Muscle of back (tissue), 11 donors: ENCODE data around the gene TTC9C. TPM values are rescaled to one million over a fixed set of nuclear protein-coding genes. Genes with fewer than 3 reads are reported as not detected.
"Not testable (repeated sequence)": the region's sequence is repeated elsewhere in the genome, so short reads cannot be mapped to it uniquely, and the experiment has no call there.

ENCODE experiments used
- DNase-seq, 3 donors: peaks; one replicate each; pipeline versions ENCODE4 v3.0.0 to v3.0.0-alpha.2; 2013
- polyA plus RNA-seq, 10 donors: library from polyadenylated mRNA; unstranded; fragments of 120-200 nt; gene quantifications; one replicate each; pipeline ENCODE4 v1.2.1, GENCODE V29; 2013; ENCODE audit not compliant: insufficient read length in 10 of 10

Gene TTC9C
- polyA plus RNA-seq, 10 donors, result 22.8 to 32.2 (median 30.1) TPM

DNA sequence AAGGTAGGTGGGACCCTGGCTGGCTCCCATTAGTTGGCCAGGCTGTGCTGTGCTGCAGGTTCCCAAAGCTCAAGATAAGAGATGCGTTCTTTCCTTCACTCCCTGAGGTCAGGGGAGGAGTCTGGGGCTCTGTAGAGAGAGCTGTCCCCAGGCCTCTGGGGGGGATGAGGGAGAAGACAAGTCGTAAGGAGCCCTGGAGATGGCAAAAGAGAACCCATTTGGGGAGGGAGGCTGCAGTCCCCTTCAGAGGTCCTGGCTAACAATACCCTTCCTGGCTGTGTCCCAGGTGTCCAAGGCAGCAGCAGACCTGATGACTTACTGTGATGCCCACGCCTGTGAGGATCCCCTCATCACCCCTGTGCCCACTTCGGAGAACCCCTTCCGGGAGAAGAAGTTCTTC, 19.9 kb upstream of the TTC9C start:
- peak in 1 of 3 donors; percentile 21 for DNase-seq

DNA sequence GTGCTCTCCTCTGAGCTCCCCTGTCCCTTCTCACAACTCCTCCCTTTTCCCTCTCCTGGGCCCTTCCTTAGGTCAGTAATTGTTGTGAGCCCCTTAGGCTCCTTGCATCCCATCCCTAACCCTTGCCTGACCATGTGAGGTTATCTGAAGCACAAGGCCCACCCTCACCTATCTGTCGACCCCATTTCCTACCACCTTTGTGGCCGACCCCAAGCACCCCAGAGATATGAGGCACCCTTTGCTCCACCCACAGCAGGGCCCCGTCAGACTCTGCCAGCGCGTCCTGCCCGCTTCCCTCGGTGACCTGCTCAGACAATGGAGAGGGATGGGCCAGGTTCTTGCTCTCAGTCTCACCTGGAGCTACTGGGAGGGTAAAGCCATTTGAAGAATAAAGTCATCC, 19.5 kb upstream of the TTC9C start:
- DNase-seq, result no peak

DNA sequence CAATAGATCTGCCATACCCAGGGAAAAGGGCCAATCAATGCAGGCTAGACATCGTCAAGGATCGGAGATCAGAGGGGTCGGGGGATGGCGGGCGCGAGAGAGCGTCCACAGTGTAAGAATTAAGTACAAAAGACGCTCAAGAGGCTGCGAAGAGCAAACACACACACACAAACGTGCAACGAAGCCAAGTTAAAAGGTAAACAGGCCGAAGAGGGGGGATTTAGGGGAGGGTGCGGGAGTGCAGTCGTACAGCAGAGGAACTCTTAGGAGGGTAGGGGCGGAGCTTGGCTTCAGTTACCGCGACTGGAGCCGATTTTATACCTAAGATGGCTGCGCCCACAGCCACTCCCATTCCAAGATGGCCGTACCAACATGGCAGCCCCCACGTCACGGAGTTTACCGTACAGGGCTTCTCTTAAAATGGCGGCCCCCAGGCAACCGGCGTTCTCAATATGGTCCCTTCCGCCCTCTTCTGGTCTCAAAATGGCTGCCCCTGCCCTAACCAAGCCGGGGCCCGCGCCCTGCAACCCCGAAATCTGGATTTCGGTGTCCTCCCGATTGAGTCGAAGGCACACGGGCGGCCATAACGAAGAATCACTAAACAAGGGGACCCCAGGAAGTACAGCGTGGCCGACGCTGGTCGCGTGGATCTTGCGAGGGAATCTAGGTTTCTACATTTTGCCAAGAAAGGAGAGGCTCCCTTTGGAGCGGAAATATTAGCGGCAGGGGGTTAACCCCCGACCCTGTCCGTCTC, 18.9 kb upstream of the TTC9C start:
- peak; percentile 98 to 99 (median 99) for DNase-seq

DNA sequence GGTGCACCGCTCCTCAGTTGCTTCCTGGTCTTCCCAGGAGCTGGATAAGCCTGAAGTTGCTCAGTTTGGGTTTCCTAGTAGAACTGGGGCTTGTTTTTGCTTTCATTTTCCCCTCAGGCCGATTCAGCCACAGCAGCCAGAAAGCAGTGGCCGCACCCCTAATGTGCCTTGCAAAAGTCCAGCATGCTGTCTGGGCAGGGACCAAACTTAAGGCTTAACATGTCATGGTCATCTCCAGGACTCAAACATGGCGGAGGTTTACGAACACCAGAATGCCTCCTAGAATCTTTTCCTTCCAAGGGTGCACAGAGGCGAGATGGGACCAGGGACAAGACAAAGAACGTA, 18.3 kb upstream of the TTC9C start:
- no peak for DNase-seq

DNA sequence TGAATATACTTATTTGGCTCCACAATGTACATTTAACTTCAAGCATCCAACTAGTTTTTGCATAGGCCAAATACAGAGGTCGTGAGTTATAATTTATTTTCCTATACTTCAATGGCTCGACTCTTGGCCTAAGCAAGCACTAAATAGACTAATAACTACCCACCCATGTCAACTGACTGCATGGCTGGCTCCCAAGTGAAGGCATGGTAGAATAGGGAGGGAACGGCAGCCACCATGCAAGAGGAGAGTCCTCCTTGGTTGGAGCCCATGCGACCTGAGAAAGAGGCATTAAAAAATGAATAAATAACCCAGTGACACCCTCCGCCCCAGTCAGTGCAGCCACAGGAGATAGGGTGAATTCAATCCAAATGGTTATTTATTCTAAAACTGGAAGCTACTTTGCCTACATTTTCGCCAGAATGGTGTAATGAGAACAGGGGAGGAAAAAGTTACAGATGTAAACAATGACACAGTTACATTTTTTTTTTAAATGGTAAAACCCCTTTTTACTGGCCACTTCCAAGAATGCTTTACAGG, 15.9 kb upstream of the TTC9C start:
- DNase-seq, result no peak

DNA sequence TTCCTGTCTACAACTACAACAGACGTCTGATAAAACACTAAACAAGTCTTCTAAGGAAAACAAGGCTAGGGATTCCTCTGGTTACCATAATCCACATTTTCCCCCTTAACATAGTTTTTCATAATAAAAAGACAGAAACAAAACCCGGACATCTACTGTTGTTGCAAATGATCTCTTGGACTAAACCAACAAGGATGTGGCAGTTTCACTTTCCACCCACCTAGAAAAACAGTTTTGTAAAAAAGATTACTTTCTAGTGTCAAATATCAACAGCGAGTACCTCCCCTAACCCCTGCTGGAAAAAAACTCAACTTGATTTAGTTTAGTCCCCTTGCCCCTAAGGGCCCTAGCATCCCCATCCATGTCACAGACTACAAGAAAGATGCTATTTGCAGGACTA, 15.4 kb upstream of the TTC9C start:
- no peak for DNase-seq

DNA sequence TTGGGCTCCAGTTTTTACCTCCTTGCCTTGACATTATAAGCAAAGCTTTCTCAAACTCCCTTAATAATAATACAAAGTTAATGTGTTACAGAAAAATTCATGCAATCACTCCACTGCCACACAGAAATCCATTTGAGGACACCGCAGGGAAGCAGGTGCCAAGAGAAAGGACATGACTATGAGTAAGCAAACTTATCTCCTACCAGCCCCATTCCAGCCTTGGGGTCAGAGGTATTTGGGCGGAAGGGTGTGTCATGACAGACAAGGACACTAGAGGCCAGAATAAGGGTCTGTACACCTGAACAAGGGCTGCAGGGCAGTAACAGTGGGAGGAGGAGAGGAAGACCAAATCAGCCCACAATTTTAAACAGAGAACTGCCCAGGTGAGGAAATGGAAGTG, 14.9 kb upstream of the TTC9C start:
- no peak for DNase-seq

DNA sequence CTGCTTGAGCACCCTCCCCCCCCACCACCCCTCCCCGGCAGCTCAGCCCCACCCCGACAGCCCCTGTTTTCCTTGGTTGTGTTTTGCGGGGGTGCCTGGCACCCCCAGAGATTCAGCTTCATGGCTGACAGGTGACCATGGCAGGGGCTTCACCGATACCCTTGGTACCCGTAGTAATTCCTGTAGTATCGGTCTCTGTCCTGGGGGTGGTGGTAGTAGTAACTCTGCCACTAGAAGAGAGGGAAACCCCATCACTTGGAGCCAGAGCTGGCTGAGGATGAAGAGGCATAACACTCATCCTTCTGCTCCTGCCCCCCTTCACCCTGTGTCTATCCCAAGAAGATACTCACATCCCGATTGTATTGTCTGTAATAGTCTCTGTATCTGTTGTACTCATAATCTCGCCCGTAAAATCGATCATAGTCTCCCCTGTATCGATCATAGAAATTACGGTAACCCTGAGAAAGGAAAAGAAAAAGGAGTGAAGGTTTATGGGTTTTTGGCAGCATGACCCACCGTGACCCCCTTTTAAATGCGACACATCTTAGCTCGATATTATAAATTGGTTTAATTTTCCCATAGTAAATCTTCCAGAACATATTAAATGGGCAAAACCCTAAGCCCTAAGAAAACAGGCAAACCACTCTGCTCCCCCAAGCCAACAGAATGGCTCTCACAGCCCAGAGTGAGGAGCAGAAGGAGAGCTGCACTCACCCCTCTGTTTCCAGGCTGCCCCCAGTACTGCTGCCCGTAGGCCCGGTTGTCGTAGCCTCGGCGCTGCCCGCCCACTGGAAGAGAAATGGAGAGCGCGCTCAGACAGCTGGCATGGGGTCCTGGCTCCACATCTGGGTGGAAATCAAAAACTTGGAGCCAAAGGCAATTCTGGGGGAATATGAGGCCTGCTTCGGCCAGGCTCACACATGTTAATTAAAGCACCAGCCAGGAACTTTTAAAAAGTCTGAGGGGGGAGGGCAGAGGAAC, 12.8 kb upstream of the TTC9C start:
- no peak for DNase-seq

DNA sequence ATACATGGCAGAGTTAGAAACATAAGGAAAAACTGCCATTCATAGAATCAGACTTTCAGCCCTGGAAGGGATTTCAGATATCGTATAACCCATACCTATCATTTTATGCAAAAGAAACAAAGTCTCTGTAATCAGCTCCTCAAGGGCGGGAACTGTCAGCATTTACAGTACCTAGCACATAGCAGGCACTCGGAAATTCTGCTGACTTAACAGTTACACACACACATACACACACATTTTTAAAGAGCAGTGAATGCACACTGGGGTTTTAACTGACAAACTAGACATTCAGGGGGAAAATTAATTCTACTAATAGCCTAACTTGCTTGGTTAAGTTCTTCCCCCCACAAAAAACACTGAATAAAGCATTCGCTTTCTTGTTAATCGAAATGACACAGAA, 12.1 kb upstream of the TTC9C start:
- DNase-seq, result no peak

DNA sequence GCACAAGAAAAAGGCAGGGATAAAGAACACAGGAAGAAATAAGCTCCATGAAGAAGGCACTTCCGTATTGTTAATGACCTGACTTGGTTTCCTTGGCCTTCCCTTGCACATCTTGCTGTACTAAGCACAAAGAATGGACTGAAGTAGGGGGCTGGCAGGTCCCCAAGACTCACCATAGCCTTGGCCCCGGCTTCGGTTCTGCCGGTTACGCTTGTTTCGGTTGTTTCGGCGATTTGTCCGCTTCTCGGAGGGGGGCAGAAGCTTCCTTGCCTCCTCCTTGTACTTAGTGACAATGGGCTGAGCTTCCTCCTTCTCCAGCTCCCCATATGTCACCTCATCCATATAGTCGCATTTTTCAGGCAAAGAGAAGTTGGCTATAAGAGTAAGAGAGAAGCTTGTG, 11.5 kb upstream of the TTC9C start:
- no peak for DNase-seq

DNA sequence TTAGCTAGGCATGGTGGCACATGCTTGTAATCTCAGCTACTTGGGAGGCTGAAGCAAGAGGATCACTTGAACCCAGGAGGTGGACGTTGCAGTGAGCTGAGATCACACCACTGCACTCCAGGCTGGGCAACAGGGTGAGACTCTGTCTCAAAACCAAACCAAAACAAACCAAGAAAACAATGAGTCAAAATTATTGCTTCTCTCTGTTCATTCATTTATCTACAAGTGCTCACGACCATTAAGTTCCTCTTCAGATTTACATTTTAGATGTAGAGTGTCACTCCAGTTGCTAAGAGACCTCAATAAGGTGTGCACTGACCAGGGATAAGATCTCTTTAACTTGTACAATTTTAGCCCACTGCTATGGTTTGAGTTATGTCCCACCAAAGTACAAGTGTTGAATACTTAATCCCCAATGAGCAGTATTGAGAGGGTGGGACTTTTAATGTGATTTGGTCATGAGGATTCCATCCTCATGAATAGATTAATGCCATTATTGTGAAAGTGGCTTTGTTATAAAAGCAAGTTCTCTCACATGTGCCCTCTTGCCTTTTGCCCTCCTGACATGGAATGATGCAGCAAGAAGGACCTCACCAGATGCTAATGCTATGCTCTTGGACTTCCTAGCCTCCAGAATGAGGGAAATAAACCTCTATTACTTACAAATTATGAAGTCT, 8.8 kb upstream of the TTC9C start:
- no peak for DNase-seq

DNA sequence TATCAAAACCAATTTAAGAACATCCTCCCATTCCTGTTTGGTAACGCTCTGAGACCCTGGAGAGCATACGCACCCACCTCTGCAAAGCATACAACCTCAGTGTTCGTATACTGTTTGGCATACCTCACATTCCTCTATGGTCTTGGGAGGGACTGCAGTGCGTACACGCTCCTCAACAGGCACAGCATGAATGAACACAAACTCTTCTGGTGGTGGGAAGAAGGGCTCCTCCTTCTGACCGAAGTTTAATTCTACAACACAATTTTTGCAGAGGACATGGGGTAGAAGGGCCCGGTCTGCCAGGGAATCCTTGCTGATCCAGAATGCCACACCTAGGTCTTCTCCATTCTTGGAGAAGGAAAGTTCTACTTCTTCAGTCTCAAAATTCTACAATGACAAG, 6.3 kb upstream of the TTC9C start:
- DNase-seq, result no peak

DNA sequence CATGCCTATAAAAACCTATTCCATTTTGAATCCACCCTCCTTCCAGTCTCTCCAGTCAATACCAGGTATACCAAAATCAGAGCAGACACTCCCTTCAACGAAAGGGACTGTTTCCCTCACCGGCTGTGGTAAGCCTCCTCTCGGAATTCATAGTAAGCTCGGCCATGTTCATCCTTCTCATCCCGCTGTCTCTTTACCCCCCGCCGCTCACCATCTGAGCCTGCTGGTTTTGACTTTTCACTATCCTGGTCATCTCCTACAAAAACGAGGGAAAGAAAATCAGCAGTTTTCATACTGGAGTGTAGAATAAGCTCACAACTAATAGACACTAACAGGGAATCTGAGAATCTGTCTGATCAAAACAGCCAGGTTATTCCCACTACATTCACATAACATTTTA, 4.1 kb upstream of the TTC9C start:
- no peak for DNase-seq

DNA sequence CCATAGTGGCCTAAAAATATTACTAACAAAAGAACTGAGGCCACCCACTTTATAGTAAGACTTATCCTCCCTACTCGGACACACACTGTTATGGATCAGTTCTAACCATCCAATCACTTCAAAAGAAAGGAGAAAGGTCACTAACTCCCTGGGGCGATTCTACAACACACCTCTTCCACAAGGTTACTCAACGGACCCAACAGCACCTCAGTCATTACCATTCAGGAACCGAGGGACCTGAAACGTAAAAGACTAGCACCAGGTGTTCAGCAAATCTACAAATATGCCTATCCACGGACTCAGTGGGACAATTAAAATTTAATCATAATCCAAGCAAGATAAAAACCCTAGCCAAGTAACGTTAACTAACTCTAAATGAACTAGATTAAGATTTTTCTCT, 2.6 kb upstream of the TTC9C start:
- no peak for DNase-seq

DNA sequence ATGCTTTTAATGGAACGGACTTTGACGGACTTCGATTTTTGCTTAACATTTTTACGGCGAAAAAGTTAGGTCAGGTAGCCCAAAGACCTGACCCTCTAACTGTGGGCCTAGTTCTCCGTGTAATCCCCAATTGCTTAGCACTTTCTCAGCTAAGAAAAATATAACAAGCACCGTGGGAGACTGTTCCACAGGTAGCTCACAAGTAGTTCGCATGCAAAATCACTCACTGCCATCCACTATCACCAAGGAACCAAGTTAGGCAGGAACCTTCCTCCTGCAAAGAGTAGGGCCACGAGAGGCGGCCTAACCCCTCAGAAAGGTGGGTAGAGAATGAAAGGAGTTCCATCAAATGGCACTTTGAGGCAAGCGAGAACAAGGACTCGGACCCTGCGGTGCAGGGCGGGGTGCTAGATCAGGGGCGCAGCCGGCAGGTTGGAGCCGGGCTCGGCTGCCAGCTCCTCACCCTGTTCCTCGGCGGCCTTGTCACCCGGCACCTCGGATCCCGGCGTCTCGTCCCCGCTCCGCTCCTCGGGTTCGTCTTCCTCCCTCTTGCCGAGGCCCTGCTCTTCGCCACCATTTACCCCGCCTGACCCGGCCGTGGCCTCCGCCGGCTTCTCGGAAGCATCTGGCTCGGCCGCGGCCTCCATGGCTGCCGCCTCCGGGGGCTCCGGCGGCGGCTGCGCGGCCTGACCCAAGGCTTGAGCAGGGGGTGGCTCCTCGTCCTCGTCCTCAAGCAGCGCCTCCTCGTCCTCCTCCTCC, 2.0 kb upstream of the TTC9C start:
- DNase-seq, result no peak

DNA sequence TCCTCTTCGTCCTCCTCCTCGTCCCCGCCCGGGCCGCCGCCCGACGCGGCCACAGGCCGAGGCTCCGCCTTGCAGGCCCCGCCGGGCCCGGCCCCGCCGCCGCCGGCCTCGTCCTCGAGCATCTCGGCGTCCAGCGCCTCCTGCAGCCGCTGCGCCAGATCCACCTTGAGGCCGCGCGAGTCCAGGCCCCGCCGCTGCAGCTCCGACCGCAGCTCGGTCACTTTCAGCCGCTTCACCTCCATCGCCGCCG, 1.4 kb upstream of the TTC9C start:
- DNase-seq, result no peak

DNA sequence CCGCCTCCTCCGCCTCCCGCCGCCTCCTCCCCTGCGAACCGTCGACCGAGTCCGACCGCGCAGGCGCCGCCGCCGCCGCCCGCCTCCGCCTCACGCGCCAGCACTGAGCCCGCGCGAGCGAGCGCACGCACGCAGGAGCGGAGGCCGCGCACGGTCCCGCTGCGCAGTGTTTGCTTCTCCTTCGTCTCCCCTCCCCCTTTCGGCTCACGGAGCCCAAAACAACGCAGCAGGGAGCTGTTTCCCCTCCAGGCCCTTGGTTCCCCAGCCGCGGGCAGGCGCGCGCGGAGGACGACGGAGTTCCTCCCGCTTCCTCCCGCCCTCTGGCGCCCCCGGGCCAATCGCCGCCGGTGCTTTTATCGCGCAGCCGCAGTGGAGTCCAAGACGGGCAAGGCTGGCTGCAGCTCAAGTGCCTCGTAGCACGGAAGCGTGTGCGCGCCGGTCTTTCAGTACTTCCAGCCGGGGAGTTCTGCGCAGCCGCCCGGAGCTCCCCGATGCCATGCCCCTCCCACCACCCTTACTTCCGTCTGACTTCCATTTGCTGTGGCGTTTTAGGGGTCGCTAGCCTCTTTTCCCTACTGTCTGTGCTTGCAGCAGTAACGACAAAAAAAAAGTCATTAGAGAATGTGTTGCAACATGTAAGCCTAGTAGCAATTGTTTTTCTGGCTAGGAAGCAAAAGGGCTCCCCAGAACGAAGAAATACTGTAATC, 968 bp upstream of the TTC9C start, which contains the start of gene HNRNPUL2:
Gene HNRNPUL2, minus strand, starts transcription at position 293 of the 707 bp plus-strand sequence. CDS start 301 bp downstream, outside the sequence.
- peak; percentile 100 for DNase-seq

DNA sequence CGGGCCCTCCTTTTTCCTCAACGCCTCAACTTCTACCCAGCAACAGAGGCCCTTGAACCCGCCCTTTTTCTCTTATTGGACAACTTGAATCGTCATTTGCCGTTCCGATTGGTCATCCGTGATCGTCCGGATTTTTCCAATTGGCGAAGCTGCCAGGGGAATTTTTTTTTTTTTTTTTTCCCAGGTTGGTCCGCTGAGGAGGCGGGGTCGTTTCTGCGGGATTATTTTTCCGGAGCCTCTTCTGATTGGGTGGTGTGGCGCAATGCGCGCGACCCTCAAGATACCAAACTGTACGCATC, 465 bp upstream of the TTC9C start:
- DNase-seq, result peak; percentile 96 to 99 (median 99)

DNA sequence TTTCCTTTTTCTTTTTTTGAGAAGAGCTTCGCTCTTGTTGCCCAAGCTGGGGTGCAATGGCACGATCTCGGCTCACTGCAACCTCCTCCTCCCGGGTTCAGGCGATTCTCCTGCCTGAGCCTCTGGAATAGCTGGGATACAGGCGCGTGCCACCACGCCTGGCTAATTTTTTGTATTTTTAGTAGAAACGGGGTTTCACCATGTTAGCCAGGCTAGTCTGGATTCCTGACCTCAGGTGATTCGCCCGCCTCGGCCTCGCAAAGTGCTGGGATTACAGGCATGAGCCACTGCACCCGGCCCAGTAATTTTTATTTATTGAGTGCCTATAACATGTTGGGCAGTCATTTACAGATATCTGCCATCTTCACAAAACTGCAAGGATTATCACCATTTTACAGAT, 1.8 kb downstream of the TTC9C start:
- DNase-seq, result not testable (repeated sequence)

DNA sequence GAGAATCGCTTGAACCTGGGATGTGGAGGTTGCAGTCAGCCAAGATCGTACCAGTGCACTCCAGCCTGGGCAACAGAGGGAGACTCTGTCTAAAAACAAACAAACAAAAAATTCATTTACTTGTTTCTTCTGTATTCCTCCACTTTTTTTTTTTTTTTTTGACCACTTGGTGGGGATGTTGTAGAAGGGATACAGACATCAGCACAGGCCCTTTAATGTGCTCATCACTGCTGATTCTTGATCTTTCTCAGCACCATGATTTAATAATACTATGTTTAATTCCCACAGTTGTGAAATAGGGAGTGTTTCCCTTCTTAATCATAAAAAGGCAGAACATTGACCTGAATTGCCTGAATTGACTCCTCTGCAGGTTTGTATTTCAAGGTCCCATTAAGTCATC, 4.5 kb downstream of the TTC9C start:
- no peak for DNase-seq

DNA sequence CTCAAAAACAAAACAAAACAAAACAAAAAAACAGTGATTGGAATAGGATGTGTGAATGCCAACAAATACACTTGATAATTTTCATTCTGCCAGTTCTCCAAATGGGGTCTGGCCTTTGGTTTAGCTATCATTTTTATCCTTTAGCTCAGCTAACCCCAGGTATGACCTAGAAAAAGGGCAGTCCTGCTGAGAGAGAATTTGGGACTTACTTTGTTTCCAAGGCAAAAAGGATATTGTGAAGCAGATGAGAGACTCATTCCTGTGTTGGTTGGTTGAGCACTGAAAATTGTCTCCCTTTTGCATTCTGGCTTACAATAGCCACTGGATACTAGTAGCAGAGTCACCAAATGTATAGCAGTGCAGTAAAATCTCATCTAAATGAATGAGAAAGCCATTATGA, 8.9 kb downstream of the TTC9C start:
- no peak for DNase-seq
